DMS153 treated with DMSO at 0.1 percent for 48 hours (cell line): ENCODE results near the gene STRIP2.
"Not testable (repeated sequence)": the region's sequence is repeated elsewhere in the genome, so short reads cannot be mapped to it uniquely, and the experiment has no call there.

Source experiments
- DNase-seq: peaks from one replicate; lab custom pipeline; 2025; ENCODE audit not compliant: unreplicated experiment; lab: John Stamatoyannopoulos, UW

The STRIP2 gene

DNA sequence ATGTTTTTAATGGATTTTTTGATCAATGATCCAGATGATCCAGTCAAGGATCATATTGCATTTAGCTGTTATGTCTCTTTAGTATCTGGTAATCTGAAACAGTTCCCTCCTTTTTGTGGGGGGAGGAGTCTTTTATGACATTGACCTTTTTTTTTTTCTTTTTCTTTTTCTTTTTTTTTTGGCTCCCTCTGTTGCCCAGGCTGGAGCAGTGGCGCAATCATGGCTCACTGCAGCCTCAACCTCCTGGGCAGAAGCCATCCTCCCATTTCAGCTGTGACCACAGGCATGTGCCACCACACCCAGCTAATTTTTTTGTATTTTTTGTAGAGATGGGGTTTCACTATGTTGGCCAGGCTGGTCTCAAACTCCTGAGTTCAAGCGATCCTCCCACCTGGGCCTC lies 90.2 kb downstream of the STRIP2 start:
- not testable (repeated sequence) for DNase-seq

DNA sequence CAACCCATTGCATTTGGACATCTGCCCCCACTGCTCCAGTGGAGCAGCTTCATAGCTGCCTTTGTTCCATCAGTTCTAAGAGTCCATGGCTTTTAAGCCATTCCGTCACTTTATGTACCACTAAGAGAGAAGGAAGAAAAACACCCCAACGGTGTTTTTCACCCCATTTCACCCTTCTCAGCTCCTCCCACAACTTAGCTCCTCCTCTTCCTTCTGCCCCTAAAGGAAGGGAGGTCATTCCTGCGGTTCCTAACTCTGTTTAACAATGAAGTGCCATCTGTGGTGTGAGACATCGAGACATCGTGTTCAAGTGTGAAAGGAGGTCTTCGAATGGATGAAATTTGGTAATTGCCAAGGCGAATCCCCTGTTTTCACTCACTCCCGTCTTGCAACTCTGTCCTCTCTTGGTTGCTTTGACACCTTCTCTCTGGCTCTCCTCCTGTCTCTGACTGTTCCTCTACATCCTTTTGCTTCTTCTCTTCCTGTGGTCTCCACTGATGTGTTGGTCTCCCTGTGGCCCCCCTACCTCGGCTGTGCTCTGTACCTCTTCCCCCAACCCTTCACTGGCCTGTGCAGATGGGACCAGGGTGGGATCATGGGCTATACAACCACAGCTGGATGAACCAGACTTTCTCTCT lies 91.1 kb downstream of the STRIP2 start:
- no peak for DNase-seq

DNA sequence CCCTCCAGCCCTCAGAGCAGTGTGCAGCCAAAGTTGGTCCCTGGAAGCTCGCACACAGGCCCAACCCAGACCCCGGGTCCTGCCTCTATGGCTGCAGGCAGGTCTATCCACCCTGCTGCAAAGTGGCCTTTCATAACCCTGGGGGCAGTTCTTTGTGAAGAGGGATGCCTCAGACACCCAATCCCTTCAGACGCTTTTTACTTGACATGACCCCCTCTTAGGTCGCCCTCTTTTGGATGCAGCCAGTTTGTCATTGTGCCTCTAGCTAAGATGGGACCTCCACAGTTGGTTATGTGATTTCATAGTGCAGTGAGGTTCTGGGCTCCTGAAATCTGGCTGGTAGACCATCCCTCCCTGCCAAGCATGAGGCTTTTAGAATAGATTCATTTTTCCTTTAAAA lies 95.4 kb downstream of the STRIP2 start:
- DNase-seq = no peak

DNA sequence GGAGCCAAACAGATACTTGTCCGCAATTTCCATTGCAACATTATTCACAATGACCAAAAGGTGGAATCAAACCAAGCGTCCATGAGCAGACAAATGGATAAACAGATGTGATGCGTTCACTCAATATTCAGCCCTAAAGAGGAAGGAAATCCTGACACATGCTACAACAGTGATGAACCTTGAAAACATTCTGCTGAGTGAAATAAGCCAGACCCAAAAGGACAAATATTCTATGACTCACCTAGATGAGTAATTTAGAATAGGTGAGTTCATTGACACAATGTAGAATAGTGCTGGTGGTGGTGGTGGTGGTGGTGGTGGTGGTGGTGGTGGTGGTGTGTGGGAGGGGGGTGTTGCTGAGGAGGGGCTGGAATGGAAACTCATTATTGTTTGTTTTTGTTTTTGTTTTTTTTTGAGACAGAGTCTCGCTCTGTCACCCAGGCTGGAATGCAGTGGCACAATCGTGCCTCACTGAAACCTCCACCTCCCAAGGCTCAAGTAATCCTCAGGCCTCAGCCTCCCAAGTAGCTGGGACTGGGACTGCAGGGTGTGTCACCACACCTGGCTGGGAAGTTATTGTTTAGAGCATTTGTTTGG lies 96.7 kb downstream of the STRIP2 start:
- DNase-seq = no peak

DNA sequence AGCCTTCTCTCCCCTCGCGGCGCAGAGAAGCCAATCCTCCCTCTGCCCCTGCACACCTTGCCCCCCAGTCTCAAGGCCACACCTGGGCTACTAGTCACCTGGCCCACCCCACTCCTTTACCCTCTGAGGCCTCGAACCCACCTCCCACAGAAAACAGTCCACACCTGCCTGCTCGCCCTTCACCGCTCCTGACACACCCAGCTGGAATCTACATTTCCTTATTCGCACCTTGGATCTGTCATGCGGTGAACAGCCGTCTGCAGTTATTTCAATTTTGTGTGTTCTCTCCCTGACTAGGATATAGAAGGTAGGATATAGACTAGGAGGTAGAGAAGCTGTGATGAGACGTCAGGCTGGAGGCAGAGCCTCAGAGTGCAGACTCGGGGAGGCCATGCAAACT lies 97.5 kb downstream of the STRIP2 start:
- no peak for DNase-seq

DNA sequence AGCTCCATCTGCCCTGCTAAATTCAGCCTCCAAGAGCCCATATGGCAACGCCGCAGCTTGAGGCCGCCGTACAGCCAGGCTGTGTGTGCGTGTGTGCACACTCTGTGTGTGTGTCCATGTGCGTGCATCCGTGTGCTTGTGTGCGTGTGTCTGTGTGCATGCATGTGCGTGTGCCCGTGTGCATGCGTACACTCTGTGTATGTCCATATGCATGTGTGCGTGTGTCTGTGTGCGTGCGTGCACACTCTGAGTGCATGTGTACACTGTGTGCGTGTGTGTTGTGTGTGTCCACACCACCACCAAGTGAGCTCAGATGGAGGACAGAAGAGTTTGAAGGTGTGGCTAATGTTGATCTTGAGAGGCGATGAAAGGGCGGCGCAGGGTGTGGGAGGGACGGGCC lies 98.1 kb downstream of the STRIP2 start:
- DNase-seq = no peak

DNA sequence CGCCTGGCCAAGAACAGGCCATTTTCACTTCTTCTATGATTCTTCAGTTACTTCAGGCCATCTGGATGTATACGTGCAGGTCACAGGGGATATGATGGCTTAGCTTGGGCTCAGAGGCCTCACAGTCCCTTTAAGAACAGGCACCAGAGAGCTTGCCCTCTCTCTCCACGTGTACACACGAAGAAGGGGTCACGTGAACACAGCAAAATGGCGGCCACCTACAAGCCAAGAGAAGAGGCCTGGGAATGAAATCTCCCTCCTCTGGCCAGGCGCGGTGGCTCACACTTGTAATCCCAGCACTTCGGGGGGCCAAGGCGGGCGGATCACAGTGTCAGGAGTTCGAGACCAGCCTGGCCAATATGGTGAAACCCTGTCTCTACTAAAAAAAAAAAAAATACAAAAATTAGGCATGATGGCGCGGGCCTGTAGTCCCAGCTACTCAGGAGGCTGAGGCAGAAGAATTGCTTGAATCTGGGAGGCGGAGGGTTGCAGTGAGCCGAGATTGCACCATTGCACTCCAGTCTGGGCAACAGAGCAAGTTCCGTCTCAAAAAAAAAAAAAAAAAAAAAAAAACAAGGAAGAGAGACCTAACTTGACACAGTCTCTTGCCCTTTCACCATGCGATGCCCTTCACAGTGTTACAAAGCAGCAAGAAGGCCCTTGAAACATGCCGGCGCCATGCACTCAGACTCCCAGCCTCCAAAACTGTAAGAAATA lies 100.5 kb downstream of the STRIP2 start:
- not testable (repeated sequence) for DNase-seq

DNA sequence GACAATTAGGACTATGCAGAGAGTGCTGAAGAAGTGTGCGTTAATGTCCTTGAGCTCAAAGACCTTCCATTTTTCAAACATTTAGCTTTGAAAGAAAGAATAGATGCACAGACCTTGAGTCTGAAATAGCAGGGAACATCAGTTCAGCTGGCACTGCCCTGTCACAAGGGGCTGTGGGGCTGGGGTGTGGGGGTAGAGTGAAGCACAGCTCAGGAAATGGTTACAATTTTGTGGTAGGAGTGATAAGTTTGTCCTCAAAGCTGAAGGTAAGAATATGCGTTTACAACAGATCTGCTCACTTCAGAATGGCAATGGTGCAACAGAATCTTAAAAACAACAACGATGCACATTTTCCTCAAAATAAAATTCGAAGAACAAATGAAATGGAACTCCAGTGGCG lies 101.7 kb downstream of the STRIP2 start:
- DNase-seq = no peak

DNA sequence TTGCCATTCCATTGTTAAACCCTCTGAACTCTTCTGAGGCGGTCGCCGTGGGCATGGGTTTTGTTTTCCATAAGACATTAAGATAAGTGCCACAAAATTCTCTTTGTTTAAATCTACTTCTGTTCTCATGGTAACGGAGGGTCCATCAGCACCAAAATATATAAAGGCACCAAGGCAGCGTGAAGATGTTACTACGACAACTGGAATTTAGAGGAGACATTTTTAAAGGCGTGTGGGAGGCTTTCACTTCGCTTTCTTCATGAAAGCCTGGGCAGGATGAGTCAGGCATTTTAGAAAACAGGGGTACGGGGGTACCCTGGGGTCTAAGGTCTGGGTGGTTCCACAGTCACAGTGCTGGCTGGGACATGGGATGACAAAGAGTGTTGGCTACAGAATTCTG lies 102.1 kb downstream of the STRIP2 start:
- no peak for DNase-seq
